H9 (cell line): Measurements from ENCODE around the gene ANAPC1. TPM values are rescaled to one million over a fixed set of nuclear protein-coding genes. Genes with fewer than 3 reads are reported as not detected.

Source experiments
- DNase-seq: peaks from one replicate; pipeline ENCODE4 v3.0.0-alpha.2; 2017
- H2AFZ ChIP-seq: one replicate; pipeline ENCODE4 v1.6.1; 2013; ENCODE audit warnings: mild to moderate bottlenecking, low read length, control low read depth, moderate library complexity
- H2AK5ac ChIP-seq: 2 replicates; pipeline ENCODE4 v1.6.1; 2013; ENCODE audit warnings: low read length, control low read depth, mixed read lengths; ENCODE audit not compliant: insufficient read length
- H2BK120ac ChIP-seq: one replicate; pipeline ENCODE4 v1.6.1; 2013; ENCODE audit warnings: low read depth, mild to moderate bottlenecking, low read length, control low read depth, inconsistent platforms; ENCODE audit not compliant: poor library complexity, severe bottlenecking
- H2BK12ac ChIP-seq: 2 replicates; pipeline ENCODE4 v1.6.1; 2013; ENCODE audit warnings: low read length, control low read depth, mixed read lengths, low read depth; ENCODE audit not compliant: insufficient read length
- H2BK15ac ChIP-seq: 2 replicates; pipeline ENCODE4 v1.6.1; 2013; ENCODE audit warnings: low read depth, low read length, control low read depth
- H2BK20ac ChIP-seq: one replicate; pipeline ENCODE4 v1.6.1; 2013; ENCODE audit warnings: low read depth, mild to moderate bottlenecking, low read length, control low read depth, inconsistent platforms; ENCODE audit not compliant: poor library complexity, severe bottlenecking
- H2BK5ac ChIP-seq: 2 replicates; pipeline ENCODE4 v1.6.1; 2013; ENCODE audit warnings: low read length, control low read depth, mixed read lengths; ENCODE audit not compliant: insufficient read length
- H3K14ac ChIP-seq: 2 replicates; pipeline ENCODE4 v1.6.1; 2013; ENCODE audit warnings: low read length, control low read depth; ENCODE audit not compliant: insufficient read depth
- H3K18ac ChIP-seq: 2 replicates; pipeline ENCODE4 v1.6.1; 2013; ENCODE audit warnings: low read depth, mild to moderate bottlenecking, mixed read lengths, low read length, control low read depth; ENCODE audit not compliant: insufficient read length
- H3K23ac ChIP-seq: 2 replicates; pipeline ENCODE4 v1.6.1; 2013; ENCODE audit warnings: low read length, control low read depth, mixed read lengths, low read depth; ENCODE audit not compliant: insufficient read length
- H3K23me2 ChIP-seq: 2 replicates; pipeline ENCODE4 v1.6.1; 2013; ENCODE audit warnings: low read depth, mild to moderate bottlenecking, mixed read lengths, low read length, control low read depth; ENCODE audit not compliant: insufficient read length, poor library complexity, severe bottlenecking
- H3K27ac ChIP-seq: 2 replicates; pipeline ENCODE4 v1.5.1; 2013; ENCODE audit warnings: low read length, control low read depth, mixed read lengths, low read depth; ENCODE audit not compliant: insufficient read length
- H3K27me3 ChIP-seq: 2 replicates; pipeline ENCODE4 v1.6.1; 2013; ENCODE audit warnings: low read length, control low read depth, inconsistent platforms; ENCODE audit not compliant: insufficient read depth
- H3K4ac ChIP-seq: 2 replicates; pipeline ENCODE4 v1.6.1; 2013; ENCODE audit warnings: low read depth, mild to moderate bottlenecking, control low read depth, inconsistent platforms, low read length, moderate library complexity
- H3K4me1 ChIP-seq: 2 replicates; pipeline ENCODE4 v1.6.1; 2013; ENCODE audit warnings: low read length, control low read depth, inconsistent platforms; ENCODE audit not compliant: insufficient read depth
- H3K4me2 ChIP-seq: 2 replicates; pipeline ENCODE4 v1.6.1; 2013; ENCODE audit warnings: low read length, control low read depth, mixed read lengths; ENCODE audit not compliant: insufficient read length, insufficient read depth
- H3K56ac ChIP-seq: 2 replicates; pipeline ENCODE4 v1.6.1; 2013; ENCODE audit warnings: low read depth, mild to moderate bottlenecking, mixed read lengths, low read length, control low read depth; ENCODE audit not compliant: insufficient read length
- H3K79me1 ChIP-seq: 2 replicates; pipeline ENCODE4 v1.6.1; 2013; ENCODE audit warnings: low read depth, mild to moderate bottlenecking, moderate library complexity, low read length, control low read depth, inconsistent platforms; ENCODE audit not compliant: insufficient read depth, poor library complexity, severe bottlenecking
- H3K79me2 ChIP-seq: 2 replicates; pipeline ENCODE4 v1.6.1; 2013; ENCODE audit warnings: low read length, control low read depth, inconsistent platforms; ENCODE audit not compliant: insufficient read depth
- H3K9ac ChIP-seq: 2 replicates; pipeline ENCODE4 v1.6.1; 2013; ENCODE audit warnings: low read length, control low read depth, mixed read lengths; ENCODE audit not compliant: insufficient read length; ENCODE audit errors: extremely low read depth
- H3K9me3 ChIP-seq: one replicate; pipeline ENCODE4 v1.6.1; 2013; ENCODE audit warnings: low read depth, low read length, inconsistent platforms; ENCODE audit not compliant: control insufficient read depth
- H3T11ph ChIP-seq: one replicate; pipeline ENCODE4 v1.6.1; 2013; ENCODE audit warnings: mild to moderate bottlenecking, low read length, control low read depth, inconsistent platforms
- H4K20me1 ChIP-seq: one replicate; pipeline ENCODE4 v1.6.1; 2013; ENCODE audit not compliant: control insufficient read depth, insufficient read length, insufficient read depth
- H4K5ac ChIP-seq: 2 replicates; pipeline ENCODE4 v1.6.1; 2013; ENCODE audit warnings: low read depth, mild to moderate bottlenecking, mixed read lengths, low read length, control low read depth; ENCODE audit not compliant: insufficient read length
- H4K8ac ChIP-seq: replicated peaks from 2 replicates; pipeline ENCODE4 v1.6.1; 2013; ENCODE audit warnings: low read length, control low read depth, mixed read lengths, low read depth; ENCODE audit not compliant: insufficient read length
- H4K91ac ChIP-seq: 2 replicates; pipeline ENCODE4 v1.6.1; 2013; ENCODE audit warnings: low read depth, mild to moderate bottlenecking, moderate library complexity, mixed read lengths, low read length, control low read depth; ENCODE audit not compliant: insufficient read length
- H3K27ac Mint-ChIP-seq, 3 experiments: 2 replicates in 2 of 3; 3 replicates in 1 of 3; pipeline ENCODE4 v1.8.0; 2020 to 2021; ENCODE audit warnings: mixed read lengths in 3 of 3, mild to moderate bottlenecking in 1 of 3, moderate library complexity in 1 of 3
- H3K27me3 Mint-ChIP-seq: 2 replicates; pipeline ENCODE4 v1.8.0; 2021; ENCODE audit warnings: low read depth, mild to moderate bottlenecking, moderate library complexity, mixed read lengths
- H3K36me3 Mint-ChIP-seq, 3 experiments: 2 replicates in 2 of 3; 3 replicates in 1 of 3; pipeline ENCODE4 v1.8.0; 2020 to 2021; ENCODE audit warnings: low read depth in 3 of 3, mixed read lengths in 3 of 3; ENCODE audit not compliant: insufficient read depth in 1 of 3
- H3K4me1 Mint-ChIP-seq, 2 experiments: 2 replicates each; pipeline ENCODE4 v1.8.0; 2020; ENCODE audit warnings: mixed read lengths in 2 of 2
- H3K4me3 Mint-ChIP-seq, 2 experiments: 2 replicates in 1 of 2; 3 replicates in 1 of 2; pipeline ENCODE4 v1.8.0; 2020 to 2021; ENCODE audit warnings: mild to moderate bottlenecking in 2 of 2, mixed read lengths in 2 of 2, moderate library complexity in 1 of 2
- H3K9me3 Mint-ChIP-seq, 2 experiments: 2 replicates in 1 of 2; 3 replicates in 1 of 2; pipeline ENCODE4 v1.8.0; 2020; ENCODE audit warnings: mild to moderate bottlenecking in 2 of 2, mixed read lengths in 2 of 2, moderate library complexity in 1 of 2
- CTCF ChIP-seq: fragments of 200-600 bp; sonication (generic); conservative IDR thresholded peaks from 3 replicates; pipeline ENCODE4 v1.8.0; 2021; ENCODE audit warnings: antibody characterized with exemption, mild to moderate bottlenecking
- WGBS: extraction: QIAGEN DNeasy Blood & Tissue Kit; methylation state at CpG from one replicate; pipeline ENCODE4 v1.1.7; 2013; ENCODE audit warnings: missing lambda C conversion rate, low lambda C conversion rate, mixed read lengths; ENCODE audit not compliant: insufficient read length; ENCODE audit errors: extremely low coverage; 5-methylcytosine and 5-hydroxymethylcytosine counted together
- total RNA-seq: library from RNA; stranded (reverse); gene quantifications from 2 replicates; pipeline ENCODE4 v1.2.1, GENCODE V29; 2021

ANAPC1 gene
- total RNA-seq, 1 experiment from 2014 or later = 79.1 TPM

- H3K27me3 ChIP-seq = no peaks in the 10 kb centered on the region
- Mint-ChIP-seq H3K4me1 (0 out of 4 replicates have a peak, but pooled peaks cover 0 to 3% of the 10 kb centered on the region in 2 experiments), H3K27me3 (no peaks in the 10 kb centered on the region), H3K9me3 (no peaks in the 10 kb centered on the region), H3K27ac (no peak overlapping the region; a peak in 1 of 7 replicates), H3K36me3 (no peaks in the 10 kb centered on the region), H3K4me3 (no peak overlapping the region)
- no peaks in the 10 kb centered on the region for H3K9me3 ChIP-seq
- H3K9ac ChIP-seq = no peak overlapping the region
- WGBS = no CpG with 5 or more reads among the region's 3 CpGs
- no peak overlapping the region for H3K23ac ChIP-seq
- no peaks in the 10 kb centered on the region for H4K20me1 ChIP-seq
- H4K8ac ChIP-seq = no peak overlapping the region
- no peak overlapping the region for H3T11ph ChIP-seq
- H2AK5ac ChIP-seq = no peak overlapping the region
- no peak overlapping the region for H3K27ac ChIP-seq
- H2BK15ac ChIP-seq = no peak overlapping the region
- H3K18ac ChIP-seq = no peak overlapping the region
- no peak overlapping the region for H2BK20ac ChIP-seq
- H3K14ac ChIP-seq = no peak overlapping the region
- H2BK5ac ChIP-seq = no peak overlapping the region
- no peak overlapping the region for H2BK12ac ChIP-seq
- H2AFZ ChIP-seq = no peak overlapping the region
- H3K4me1 ChIP-seq = no peaks in the 10 kb centered on the region
- no peaks in the 10 kb centered on the region for H3K79me1 ChIP-seq
- H3K79me2 ChIP-seq = no peaks in the 10 kb centered on the region
- H2BK120ac ChIP-seq = no peak overlapping the region
- no peak overlapping the region for H3K56ac ChIP-seq
- H3K4me2 ChIP-seq = no peak overlapping the region
- no peak overlapping the region for H4K5ac ChIP-seq
- TF ChIP-seq CTCF = no peak
- no peaks in the 10 kb centered on the region for H3K23me2 ChIP-seq
- no peak for DNase-seq
- no peak overlapping the region for H4K91ac ChIP-seq
- no peak overlapping the region for H3K4ac ChIP-seq
These were observed 33.1 kb upstream of the ANAPC1 start for GRCh38 chr2:111917106-111917505.
